Chondrocyte (in vitro differentiated cells): ENCODE data around the gene RETN. TPM values are rescaled to one million over a fixed set of nuclear protein-coding genes. Genes with fewer than 3 reads are reported as not detected.
A peak's percentile ranks its signal among the peaks of the same experiment; 100 is the strongest.

Experiments
- DNase-seq: peaks from one replicate; pipeline ENCODE4 v3.0.0; 2021; ENCODE audit warnings: mixed read lengths, low spot score
- H3K27ac Mint-ChIP-seq: one replicate; pipeline ENCODE4 v1.8.0; 2021; ENCODE audit warnings: mild to moderate bottlenecking, moderate library complexity, mixed read lengths; ENCODE audit not compliant: unreplicated experiment
- H3K27me3 Mint-ChIP-seq: 2 replicates; pipeline ENCODE4 v1.8.0; 2021; ENCODE audit warnings: low read depth, mixed read lengths
- H3K36me3 Mint-ChIP-seq: 2 replicates; pipeline ENCODE4 v1.8.0; 2021; ENCODE audit warnings: low read depth, mixed read lengths
- H3K4me1 Mint-ChIP-seq: 2 replicates; pipeline ENCODE4 v1.8.0; 2021; ENCODE audit warnings: low read depth, mild to moderate bottlenecking, mixed read lengths
- H3K4me3 Mint-ChIP-seq: one replicate; pipeline ENCODE4 v1.8.0; 2021; ENCODE audit warnings: mild to moderate bottlenecking, moderate library complexity, mixed read lengths; ENCODE audit not compliant: unreplicated experiment
- H3K9me3 Mint-ChIP-seq: 2 replicates; pipeline ENCODE4 v1.8.0; 2021; ENCODE audit warnings: low read depth, mixed read lengths
- CTCF ChIP-seq: fragments of 200-600 bp; sonication (generic); IDR thresholded peaks from 2 replicates; pipeline ENCODE4 v1.5.0; 2021; ENCODE audit warnings: antibody characterized with exemption, mild to moderate bottlenecking, moderate library complexity
- total RNA-seq: library from RNA; stranded (reverse); gene quantifications from 3 replicates; pipeline ENCODE4 v1.2.1, GENCODE V29; 2021

The RETN gene
- total RNA-seq, 1 donor from 2014 or later, result not detected

- peaks cover 24% of the 10 kb centered on the region for H3K27me3 Mint-ChIP-seq
- peaks cover under 1% of the 10 kb centered on the region for H3K9me3 Mint-ChIP-seq
- H3K36me3 Mint-ChIP-seq, result peaks cover 5% of the 10 kb centered on the region
- H3K4me3 Mint-ChIP-seq, result no peak overlapping the region
- DNase-seq, result no peak
- H3K27ac Mint-ChIP-seq, result no peak overlapping the region
- peaks cover 11% of the 10 kb centered on the region for H3K4me1 Mint-ChIP-seq
- peak; percentile 17 for TF ChIP-seq CTCF
Measured at GRCh38 chr19:7678971-7679751, 10.3 kb downstream of the RETN start.

GRCh38 chr19:7679771-7680605 is 11.1 kb downstream of the RETN start:
- peaks cover 5% of the 10 kb centered on the region for H3K36me3 Mint-ChIP-seq
- H3K27ac Mint-ChIP-seq, result no peak overlapping the region
- no peak for TF ChIP-seq CTCF
- peak overlapping the region; percentile 48 for H3K4me3 Mint-ChIP-seq
- H3K4me1 Mint-ChIP-seq, result peaks cover 11% of the 10 kb centered on the region
- peaks cover 24% of the 10 kb centered on the region for H3K27me3 Mint-ChIP-seq
- H3K9me3 Mint-ChIP-seq, result no peaks in the 10 kb centered on the region
- no peak for DNase-seq

DNA sequence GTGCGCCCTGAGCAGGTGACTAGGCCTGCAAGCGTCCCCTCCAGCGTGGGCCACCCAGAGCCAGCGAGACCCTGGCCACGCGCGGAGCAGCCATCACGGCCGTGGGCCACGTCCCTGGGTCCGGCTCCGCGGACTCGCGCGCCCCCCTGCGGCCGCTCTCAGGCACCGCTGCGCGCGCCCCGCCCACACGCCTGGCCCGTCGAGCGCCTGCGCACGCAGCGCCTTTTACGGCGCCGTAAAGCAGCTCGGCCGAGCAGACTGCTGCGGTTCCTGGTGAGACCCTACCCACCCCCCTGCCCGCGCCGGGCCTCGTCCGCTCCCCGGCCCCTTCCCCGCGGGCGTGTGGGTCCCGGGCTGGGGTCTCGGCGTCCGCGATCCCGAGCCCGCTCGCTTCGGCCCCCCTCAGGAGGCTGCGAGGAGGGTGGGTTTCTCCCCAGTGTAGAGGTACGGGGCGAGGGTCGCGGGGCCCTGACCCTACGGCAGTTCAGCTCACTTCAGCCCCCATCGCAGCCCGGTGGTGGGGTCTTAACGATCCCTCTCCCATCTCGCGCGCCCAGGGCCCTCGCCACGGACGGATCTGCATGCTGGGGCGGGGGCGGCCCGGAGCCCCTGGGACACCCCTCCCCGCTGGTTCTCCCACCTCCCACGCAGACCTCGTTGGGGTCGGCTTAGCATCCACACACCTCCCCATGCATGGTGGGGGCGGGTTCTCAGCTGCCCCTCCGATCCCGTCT is 11.9 kb downstream of the RETN start, which contains the start of gene TRAPPC5:
TSS of gene TRAPPC5 (plus strand) at position 228 of the 734 bp plus-strand sequence. CDS start 1,421 bp downstream, outside the sequence.
- TF ChIP-seq CTCF, result peak; percentile 97
- H3K27me3 Mint-ChIP-seq, result peaks cover 24% of the 10 kb centered on the region
- H3K4me1 Mint-ChIP-seq, result peaks cover 14% of the 10 kb centered on the region
- H3K36me3 Mint-ChIP-seq, result peaks cover 7% of the 10 kb centered on the region
- H3K27ac Mint-ChIP-seq, result peak within 1 kb of the TSS; percentile 17
- peak within 1 kb of the TSS; percentile 88 for H3K4me3 Mint-ChIP-seq
- H3K9me3 Mint-ChIP-seq, result no peaks in the 10 kb centered on the region
- DNase-seq, result no peak

GRCh38 chr19:7681340-7682174 is 12.7 kb downstream of the RETN start:
- Mint-ChIP-seq H3K36me3 (peaks cover 7% of the 10 kb centered on the region), H3K9me3 (no peaks in the 10 kb centered on the region), H3K27ac (peak overlapping the region; percentile 22), H3K27me3 (peaks cover 21% of the 10 kb centered on the region), H3K4me1 (peaks cover 14% of the 10 kb centered on the region), H3K4me3 (peak overlapping the region; percentile 88)
- peak; percentile 74 for TF ChIP-seq CTCF
- DNase-seq, result no peak
